NT2/D1 (cell line): ENCODE measurements around the gene HLA-DMB.

Experiments
- DNase-seq: peaks from one replicate; pipeline ENCODE4 v3.0.0-alpha.2; 2011; ENCODE audit warnings: low read depth, low spot score
- H3K27me3 ChIP-seq: 2 replicates; pipeline ENCODE4 v1.6.0; 2011; ENCODE audit warnings: mild to moderate bottlenecking; ENCODE audit not compliant: insufficient read length, insufficient read depth
- H3K36me3 ChIP-seq: 2 replicates; pipeline ENCODE4 v1.6.1; 2011; ENCODE audit warnings: mild to moderate bottlenecking, low read length, mixed read lengths; ENCODE audit not compliant: insufficient read depth, insufficient read length
- H3K4me1 ChIP-seq: 2 replicates; pipeline ENCODE4 v1.5.1; 2011; ENCODE audit not compliant: insufficient read depth, insufficient read length
- H3K4me3 ChIP-seq: 2 replicates; pipeline ENCODE4 v1.5.1; 2011; ENCODE audit warnings: low read depth; ENCODE audit not compliant: insufficient read length
- H3K9ac ChIP-seq: 2 replicates; pipeline ENCODE4 v1.6.0; 2011; ENCODE audit warnings: low read depth; ENCODE audit not compliant: insufficient read length
- H3K9me3 ChIP-seq: 2 replicates; pipeline ENCODE4 v1.5.1; 2011; ENCODE audit warnings: mild to moderate bottlenecking, low read length; ENCODE audit not compliant: insufficient read depth
- SUZ12 ChIP-seq: IDR thresholded peaks from 2 replicates; pipeline ENCODE4 v1.6.1; 2011; ENCODE audit not compliant: insufficient read length, insufficient read depth; ENCODE audit errors: extremely low read depth
- YY1 ChIP-seq: IDR thresholded peaks from 2 replicates; pipeline ENCODE4 v1.6.1; 2011; ENCODE audit not compliant: insufficient read length, insufficient read depth
- ZNF274 ChIP-seq: IDR thresholded peaks from 2 replicates; pipeline ENCODE4 v1.6.1; 2011; ENCODE audit warnings: mild to moderate bottlenecking, low read depth, low read length

The HLA-DMB gene

DNA sequence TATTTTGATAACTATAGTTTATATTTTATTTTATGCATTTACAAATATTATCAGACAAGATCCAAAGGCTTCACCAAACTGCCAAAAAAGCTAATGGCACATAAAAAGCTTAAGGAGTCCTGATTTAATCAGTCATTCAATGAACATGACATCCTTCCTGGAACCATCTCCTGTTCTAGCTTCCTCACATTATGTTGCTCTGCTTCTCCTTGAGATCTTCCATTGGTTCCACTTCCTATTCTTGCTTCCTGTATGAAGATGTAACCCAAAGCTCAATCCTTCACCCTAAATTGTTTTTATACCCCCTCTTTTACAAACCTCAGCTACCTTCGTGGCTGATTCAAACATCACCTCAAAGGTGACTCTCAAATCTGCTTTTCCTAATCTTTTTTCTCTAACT is 23.0 kb upstream of the HLA-DMB start:
- Histone ChIP-seq H3K9ac (no peak overlapping the region), H3K36me3 (peaks cover 12% of the 10 kb centered on the region), H3K4me1 (no peaks in the 10 kb centered on the region), H3K9me3 (no peaks in the 10 kb centered on the region), H3K27me3 (no peaks in the 10 kb centered on the region), H3K4me3 (no peak overlapping the region)
- TF ChIP-seq SUZ12 (no peak), YY1 (no peak), ZNF274 (no peak)
- no peak for DNase-seq

- Histone ChIP-seq H3K36me3 (peaks cover 16% of the 10 kb centered on the region), H3K4me3 (no peak overlapping the region), H3K9me3 (no peaks in the 10 kb centered on the region), H3K4me1 (no peaks in the 10 kb centered on the region), H3K9ac (no peak overlapping the region), H3K27me3 (no peaks in the 10 kb centered on the region)
- no peak for DNase-seq
- TF ChIP-seq ZNF274 = no peak
- TF ChIP-seq YY1 = no peak
- no peak for TF ChIP-seq SUZ12
Measured at GRCh38 chr6:32962213-32962826, 21.5 kb upstream of the HLA-DMB start.

- TF ChIP-seq YY1 (no peak), SUZ12 (no peak), ZNF274 (no peak)
- H3K4me1 ChIP-seq = no peaks in the 10 kb centered on the region
- H3K4me3 ChIP-seq = no peak overlapping the region
- H3K36me3 ChIP-seq = peaks cover 12% of the 10 kb centered on the region
- H3K27me3 ChIP-seq = no peaks in the 10 kb centered on the region
- no peak for DNase-seq
- H3K9me3 ChIP-seq = no peaks in the 10 kb centered on the region
- H3K9ac ChIP-seq = no peak overlapping the region
Measured at GRCh38 chr6:32960563-32960962, 19.7 kb upstream of the HLA-DMB start.

DNA sequence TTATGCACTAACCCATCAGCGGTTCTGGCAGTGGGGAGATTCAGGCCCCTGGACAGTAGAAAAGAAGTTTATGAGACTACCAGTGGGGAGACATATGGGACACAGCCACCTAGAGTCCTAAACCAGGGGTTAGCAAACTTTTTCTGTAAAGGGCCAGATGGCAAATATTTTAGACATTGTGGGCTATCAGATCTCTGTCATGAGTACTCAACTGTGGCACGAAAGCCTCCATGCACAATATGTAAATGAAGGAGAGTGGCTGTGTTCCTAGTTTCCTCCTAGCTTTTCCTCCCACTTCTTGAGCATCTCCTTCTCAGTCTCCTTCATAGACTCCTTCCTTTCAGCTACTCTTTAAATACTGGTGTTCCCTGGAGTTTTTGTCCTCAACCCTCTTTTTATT is 15.3 kb upstream of the HLA-DMB start:
- TF ChIP-seq YY1 (no peak), ZNF274 (no peak), SUZ12 (no peak)
- DNase-seq = no peak
- Histone ChIP-seq H3K4me1 (no peaks in the 10 kb centered on the region), H3K9me3 (no peaks in the 10 kb centered on the region), H3K27me3 (no peaks in the 10 kb centered on the region), H3K36me3 (peaks cover 4% of the 10 kb centered on the region), H3K4me3 (no peak overlapping the region), H3K9ac (no peak overlapping the region)

- no peak for DNase-seq
- TF ChIP-seq SUZ12 = no peak
- no peak for TF ChIP-seq YY1
- no peak for TF ChIP-seq ZNF274
- Histone ChIP-seq H3K36me3 (peaks cover 4% of the 10 kb centered on the region), H3K27me3 (no peaks in the 10 kb centered on the region), H3K9me3 (no peaks in the 10 kb centered on the region), H3K4me1 (no peaks in the 10 kb centered on the region), H3K4me3 (no peak overlapping the region), H3K9ac (no peak overlapping the region)
Measured at GRCh38 chr6:32954986-32955802, 14.4 kb upstream of the HLA-DMB start.

GRCh38 chr6:32954267-32954666 is 13.4 kb upstream of the HLA-DMB start:
- Histone ChIP-seq H3K9me3 (no peaks in the 10 kb centered on the region), H3K36me3 (peaks cover 4% of the 10 kb centered on the region), H3K27me3 (no peaks in the 10 kb centered on the region), H3K4me3 (no peak overlapping the region), H3K4me1 (no peaks in the 10 kb centered on the region), H3K9ac (no peak overlapping the region)
- TF ChIP-seq SUZ12 (no peak), YY1 (no peak), ZNF274 (no peak)
- no peak for DNase-seq

DNA sequence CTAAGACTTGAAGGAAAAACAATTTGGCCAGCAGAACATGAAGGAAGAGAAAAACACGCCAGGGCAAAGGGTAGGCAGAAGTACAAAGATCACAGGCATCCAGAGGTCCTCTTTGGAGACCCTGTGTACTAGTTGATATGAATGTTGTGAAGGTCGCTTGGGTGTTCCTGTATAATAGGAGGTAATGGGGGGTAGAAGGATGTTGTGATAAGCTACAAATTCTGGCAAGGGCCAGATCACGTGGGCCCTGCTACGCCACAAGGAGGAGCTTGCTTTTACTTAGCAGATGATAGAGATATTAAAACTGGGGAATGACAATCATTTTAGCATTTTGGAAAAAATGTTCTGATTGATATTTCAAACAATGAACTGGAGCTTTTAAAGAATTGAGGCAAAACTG is 12.9 kb upstream of the HLA-DMB start:
- Histone ChIP-seq H3K4me1 (no peaks in the 10 kb centered on the region), H3K4me3 (no peak overlapping the region)
- no peak for DNase-seq

More for the DNA sequence above, 12.9 kb upstream of the HLA-DMB start:
- no peaks in the 10 kb centered on the region for H3K9me3 ChIP-seq
- no peak for TF ChIP-seq SUZ12
- no peak for TF ChIP-seq YY1
- no peak for TF ChIP-seq ZNF274
- no peak overlapping the region for H3K9ac ChIP-seq
- peaks cover 4% of the 10 kb centered on the region for H3K36me3 ChIP-seq
- no peaks in the 10 kb centered on the region for H3K27me3 ChIP-seq
